ENCODE results near the gene KDM5A.

DNA sequence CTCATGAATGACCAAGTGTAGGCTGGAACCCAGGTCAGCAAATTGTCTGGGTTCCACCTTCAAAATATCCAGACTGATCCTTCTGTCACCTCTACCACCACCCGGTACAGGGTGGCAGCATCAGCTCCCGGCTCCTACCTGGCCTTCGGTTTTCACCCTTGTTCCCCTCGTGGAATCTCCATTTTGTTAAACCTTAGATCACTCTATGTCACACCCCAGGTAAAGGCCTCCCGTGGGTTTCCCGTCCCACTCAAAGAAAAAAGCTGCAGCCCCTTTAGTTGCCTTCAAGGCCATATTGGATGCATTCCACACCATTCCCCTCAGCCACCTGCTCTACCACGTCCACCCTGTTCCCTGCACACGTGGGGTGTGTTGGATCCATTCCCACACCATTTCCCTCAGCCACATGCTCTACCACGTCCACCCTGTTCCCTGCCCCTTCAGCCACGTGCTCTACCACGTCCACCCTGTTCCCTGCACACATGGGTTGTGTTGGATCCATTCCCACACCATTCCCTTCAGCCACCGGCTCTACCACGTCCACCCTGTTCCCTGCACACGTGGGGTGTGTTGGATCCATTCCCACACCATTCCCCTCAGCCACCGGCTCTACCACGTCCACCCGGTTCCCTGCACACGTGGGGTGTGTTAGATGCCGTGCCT is 150.3 kb downstream of the KDM5A start:
- TF ChIP-seq, protein P1, sequence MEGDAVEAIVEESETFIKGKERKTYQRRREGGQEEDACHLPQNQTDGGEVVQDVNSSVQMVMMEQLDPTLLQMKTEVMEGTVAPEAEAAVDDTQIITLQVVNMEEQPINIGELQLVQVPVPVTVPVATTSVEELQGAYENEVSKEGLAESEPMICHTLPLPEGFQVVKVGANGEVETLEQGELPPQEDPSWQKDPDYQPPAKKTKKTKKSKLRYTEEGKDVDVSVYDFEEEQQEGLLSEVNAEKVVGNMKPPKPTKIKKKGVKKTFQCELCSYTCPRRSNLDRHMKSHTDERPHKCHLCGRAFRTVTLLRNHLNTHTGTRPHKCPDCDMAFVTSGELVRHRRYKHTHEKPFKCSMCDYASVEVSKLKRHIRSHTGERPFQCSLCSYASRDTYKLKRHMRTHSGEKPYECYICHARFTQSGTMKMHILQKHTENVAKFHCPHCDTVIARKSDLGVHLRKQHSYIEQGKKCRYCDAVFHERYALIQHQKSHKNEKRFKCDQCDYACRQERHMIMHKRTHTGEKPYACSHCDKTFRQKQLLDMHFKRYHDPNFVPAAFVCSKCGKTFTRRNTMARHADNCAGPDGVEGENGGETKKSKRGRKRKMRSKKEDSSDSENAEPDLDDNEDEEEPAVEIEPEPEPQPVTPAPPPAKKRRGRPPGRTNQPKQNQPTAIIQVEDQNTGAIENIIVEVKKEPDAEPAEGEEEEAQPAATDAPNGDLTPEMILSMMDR (IDR thresholded peaks at IDR 0.05; ENCODE audit: extremely low read depth in 1 of 2, insufficient read depth in 1 of 2, low read depth in 1 of 2, low read length in 2 of 2), result no peak
- TF ChIP-seq EZH2 (IDR thresholded peaks at IDR 0.05; ENCODE audit: borderline replicate concordance, low read depth, low read length, severe bottlenecking) (no peak), POLR2A (IDR thresholded peaks at IDR 0.05; ENCODE audit: low read depth, low read length) (no peak), MYC (IDR thresholded peaks at IDR 0.05; ENCODE audit: low read depth, low read length) (no peak)

Measured in endothelial cell of umbilical vein (primary cell).